Limb (tissue), 2 donors: Measurements from ENCODE around the gene IQCE.

Experiments used
- DNase-seq, 2 donors: peaks; one replicate each; pipeline ENCODE4 v3.0.0-alpha.2; 2016; ENCODE audit errors: extremely low spot score in 2 of 2

IQCE gene

DNA sequence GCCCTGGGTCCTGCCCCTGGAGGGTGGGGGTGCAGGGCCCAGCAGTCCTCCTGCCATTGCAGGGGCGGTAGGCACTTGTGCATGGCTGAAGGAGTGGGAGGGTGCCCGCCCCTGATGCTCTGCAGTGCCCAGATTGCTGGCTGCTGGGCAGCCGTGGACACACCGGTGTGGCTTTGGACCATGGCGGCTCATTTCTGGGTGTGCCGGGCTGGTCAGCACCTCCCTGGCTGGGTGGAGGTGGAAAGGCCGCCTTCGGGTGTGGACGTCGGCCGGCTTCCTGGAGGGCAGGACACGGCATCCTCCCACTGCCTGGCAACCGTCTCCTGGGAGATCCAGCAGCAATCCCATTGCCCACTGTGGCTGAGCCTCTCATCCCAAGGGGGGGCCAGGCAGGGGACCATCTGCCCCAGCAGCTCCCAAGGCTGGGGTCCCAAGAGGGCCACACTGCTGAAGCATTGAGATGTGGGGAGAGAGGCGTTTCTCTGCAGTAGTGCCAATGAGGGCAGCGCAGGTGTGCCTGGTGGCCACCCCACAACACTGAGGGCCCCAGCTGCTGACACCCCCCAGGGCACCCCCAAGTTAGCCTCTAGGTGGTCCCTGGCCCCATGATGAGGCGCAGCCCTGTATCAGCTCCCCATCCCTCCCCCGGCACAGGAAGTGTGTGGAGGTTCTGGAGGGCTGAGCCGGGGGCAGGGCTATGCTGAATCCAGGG is 85.9 kb downstream of the IQCE start:
- DNase-seq: peak in 1 of 2 donors; percentile 56

GRCh38 chr7:2645274-2645868 is 86.6 kb downstream of the IQCE start:
- DNase-seq: no peak

- no peak for DNase-seq
These were observed 87.5 kb downstream of the IQCE start for GRCh38 chr7:2646336-2646679.

- no peak for DNase-seq
These were observed 88.1 kb downstream of the IQCE start for GRCh38 chr7:2646680-2647571.

- no peak for DNase-seq
These were observed 88.9 kb downstream of the IQCE start for GRCh38 chr7:2647594-2648172.

DNA sequence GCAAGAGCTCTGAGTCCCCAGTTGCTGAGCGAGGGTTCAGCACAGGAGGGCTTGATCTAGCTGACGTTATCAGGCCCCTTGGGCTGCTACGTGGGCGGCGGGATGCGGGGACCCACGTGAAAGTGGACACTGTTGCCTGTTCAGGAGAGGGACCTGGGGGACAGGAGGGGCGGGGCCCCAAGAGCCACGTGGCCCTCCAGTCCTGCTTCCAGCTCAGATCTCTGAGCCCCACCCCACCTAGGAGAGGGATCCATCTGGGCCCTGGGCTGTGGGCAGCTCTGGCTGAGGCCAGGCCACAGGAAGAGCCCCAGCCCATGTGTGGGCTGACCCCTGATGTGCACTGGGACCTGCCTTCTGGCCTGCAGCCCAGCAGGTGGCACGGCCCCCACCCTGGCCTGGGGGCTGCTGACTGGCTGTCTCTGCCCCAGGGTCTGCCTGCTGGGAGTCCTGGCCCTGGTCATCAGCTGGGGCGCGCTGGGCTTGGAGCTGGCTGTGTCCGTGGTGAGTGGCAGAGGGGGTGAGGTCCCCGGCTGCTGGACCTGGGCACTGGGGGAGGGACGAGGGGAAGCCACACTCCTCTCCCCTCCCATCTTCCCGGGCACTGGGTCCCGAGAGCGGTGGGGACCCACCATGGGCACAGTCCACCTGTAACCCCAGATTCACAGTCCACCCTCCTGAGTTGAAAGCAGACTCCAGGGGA is 90.5 kb downstream of the IQCE start:
- no peak for DNase-seq

- no peak for DNase-seq
These were observed 91.2 kb downstream of the IQCE start for GRCh38 chr7:2649991-2650390.

DNA sequence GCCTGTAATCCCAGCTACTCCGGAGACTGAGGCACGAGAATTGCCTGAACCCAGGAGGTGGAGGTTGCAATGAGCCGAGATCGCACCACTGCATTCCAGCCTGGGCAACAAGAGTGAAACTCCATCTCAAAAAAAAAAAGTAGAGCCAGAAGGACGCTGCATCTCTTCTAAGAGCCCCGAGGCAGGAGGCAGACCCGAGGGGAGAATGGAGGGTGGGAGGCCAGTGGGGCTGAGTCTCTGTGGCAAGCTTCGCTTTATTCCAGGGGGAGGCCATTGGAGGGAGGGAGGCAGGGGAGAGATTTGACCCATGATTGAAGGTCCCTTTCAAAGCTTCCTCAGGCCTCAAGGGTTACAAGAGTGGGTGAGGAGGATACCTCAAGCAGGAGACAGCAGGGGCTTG is 91.7 kb downstream of the IQCE start:
- no peak for DNase-seq

DNA sequence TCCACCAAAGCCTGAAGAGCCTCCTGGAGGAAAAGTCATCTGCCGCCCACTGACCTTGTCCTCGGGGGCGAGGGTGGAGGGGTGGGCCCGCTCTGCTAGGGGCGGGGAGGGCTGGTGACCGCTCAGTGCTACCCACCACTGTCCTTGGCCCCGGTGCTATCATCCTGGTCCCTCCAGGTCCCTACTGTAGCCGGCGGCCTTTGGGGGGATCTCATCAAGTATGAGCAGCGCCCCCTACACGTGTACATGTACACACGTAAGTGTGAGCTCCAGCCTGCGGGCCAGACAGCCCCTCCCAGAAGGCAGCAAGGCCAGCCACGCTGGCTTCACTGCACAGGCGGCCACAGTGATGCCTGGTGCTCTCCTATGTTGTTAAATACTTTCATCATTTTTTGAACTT is 92.6 kb downstream of the IQCE start:
- no peak for DNase-seq

GRCh38 chr7:2651847-2652735 is 93.3 kb downstream of the IQCE start:
- no peak for DNase-seq

DNA sequence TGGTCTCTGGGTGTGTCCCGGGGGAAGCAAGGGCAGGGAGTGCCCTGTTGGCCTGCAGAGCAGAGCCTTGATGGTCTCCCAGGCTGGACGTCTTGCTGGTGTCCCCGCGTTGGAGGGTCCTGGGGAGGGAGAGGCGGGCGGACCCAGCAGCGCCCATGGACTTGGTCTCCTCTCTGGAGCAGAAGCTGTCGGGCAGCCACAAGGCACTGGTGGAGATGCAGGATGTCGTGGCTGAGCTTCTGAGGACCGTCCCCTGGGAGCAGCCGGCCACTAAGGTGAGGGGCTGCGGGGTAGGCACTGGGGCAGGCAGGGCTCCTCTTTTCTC is 93.9 kb downstream of the IQCE start:
- no peak for DNase-seq

DNA sequence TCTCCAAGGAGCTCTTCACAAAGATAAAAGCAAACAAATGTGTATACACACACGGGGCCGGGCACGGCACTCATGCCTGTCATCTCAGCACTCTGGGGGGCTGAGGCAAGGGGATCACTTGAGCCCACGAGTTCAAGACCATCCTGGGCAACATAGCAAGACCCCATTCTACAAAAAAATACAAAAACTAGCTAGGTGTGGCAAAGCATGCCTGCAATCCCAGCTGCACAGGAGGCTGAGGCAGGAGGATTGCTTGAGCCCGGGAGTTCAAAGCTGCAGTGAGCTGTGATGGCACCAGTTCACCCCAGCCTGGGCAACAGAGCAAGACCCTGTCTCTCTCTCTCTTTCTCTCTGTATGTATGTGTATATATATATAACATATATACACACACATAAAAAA is 95.3 kb downstream of the IQCE start:
- DNase-seq: no peak

DNA sequence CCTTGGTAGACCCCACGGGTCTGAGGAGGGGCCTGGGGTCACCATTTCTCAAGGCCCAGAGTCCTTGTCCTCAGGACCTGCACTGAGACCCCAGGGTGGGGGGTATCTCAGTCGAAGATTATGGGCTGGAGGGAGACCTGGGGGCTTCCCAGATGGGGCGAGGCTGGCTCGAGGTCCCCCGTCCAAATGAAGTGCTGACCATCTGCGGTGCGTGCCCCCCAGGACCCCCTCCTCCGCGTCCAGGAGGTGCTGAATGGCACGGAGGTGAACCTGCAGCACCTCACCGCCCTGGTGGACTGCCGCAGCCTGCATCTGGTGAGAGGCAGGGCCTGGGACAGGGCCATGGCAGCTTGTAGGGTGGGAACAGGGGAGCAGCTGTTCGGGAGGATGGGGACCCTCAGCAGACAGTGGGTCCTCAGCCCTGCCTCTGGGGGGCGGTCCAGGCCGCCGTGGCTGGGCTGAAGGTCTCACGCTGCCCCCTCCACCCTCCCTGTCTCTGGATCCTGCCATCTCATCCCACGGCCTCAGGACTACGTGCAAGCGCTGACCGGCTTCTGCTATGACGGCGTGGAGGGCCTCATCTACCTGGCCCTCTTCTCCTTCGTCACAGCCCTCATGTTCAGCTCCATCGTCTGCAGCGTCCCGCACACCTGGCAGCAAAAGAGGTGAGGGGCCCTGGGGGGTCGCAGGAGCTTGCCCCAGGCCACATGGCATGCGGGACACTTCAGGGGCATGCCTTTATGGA is 97.3 kb downstream of the IQCE start:
- no peak for DNase-seq

DNA sequence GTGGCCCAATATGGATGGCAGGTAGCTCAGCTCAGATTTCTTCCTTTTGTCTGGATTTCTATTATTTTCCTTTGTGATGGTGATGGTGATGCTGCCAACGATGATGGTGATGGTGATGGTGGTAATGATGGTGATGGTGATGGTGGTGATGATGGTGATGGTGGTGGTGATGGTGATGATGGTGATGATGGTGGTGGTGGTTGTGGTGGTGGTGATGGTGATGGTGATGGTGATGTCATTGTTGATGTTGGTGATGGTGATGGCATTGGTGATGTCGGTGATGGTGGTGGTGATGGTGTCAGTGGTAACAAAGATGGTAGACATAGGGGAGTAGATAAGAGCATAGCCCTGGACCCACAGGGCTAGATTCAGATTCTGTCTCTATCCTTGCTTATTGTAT is 98.4 kb downstream of the IQCE start:
- DNase-seq: no peak

- no peak for DNase-seq
These were observed 99.3 kb downstream of the IQCE start for GRCh38 chr7:2657920-2658671.

- no peak for DNase-seq
These were observed 100.2 kb downstream of the IQCE start for GRCh38 chr7:2658941-2659340.

- no peak for DNase-seq
These were observed 101.0 kb downstream of the IQCE start for GRCh38 chr7:2659556-2660358.

DNA sequence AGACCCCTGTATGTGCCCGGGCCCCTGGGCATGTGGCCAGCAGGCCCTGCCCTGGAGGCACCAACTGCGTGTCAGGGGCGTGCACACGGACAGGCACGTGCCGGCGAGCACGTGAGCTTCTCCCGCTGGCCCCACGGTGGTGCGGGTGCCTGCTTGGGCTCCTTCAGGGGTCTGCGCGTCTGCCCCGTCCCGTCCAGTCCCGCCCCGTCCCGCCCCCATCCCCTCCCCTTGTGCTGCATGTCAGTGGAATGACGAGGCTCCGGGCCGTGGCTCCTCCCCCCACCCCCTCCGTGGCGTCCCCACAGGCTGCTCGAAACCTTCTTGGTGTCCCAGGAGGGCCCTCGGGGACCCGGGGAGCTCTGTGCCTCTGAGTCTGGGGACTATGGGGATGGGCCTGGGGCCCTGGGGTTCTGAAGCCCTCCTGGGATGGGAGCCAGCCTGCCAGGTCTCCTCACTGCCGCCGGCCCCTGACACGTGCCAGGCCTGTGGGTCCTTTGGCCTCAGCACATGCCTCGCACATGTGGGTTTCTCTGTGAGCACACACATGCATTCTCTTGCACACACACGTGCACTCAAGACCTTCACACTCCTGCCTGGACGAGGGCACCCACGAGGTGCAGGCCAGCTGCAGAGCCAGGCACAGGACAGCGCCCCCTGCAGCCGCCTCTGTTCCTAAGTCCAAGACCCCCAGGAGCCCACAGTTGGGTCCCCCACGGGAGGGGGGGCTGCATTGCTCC is 101.7 kb downstream of the IQCE start:
- DNase-seq: no peak
